SK-N-SH (cell line): ENCODE data around the gene BCAP31. TPM values are rescaled to one million over a fixed set of nuclear protein-coding genes. Genes with fewer than 3 reads are reported as not detected.

Experiments used
- CTCF ChIA-PET: fragments of 300-600, 350-600 bp; formaldehyde crosslinking; extraction: SDS; loops from one replicate; lab custom pipeline; 2021; lab: Yijun Ruan, JAX
- POLR2A ChIA-PET: fragments of 350-600 bp; sonication (Branson Sonifier 250); formaldehyde crosslinking; extraction: SDS; loops from one replicate; lab custom pipeline; 2020; ENCODE audit warnings: antibody characterized with exemption, inconsistent platforms; lab: Yijun Ruan, JAX
- DNase-seq: peaks from one replicate; pipeline ENCODE4 v3.0.0; 2012
- H2AFZ ChIP-seq: fragments of 200-600 bp; sonication (generic); 2 replicates; pipeline ENCODE4 v1.8.1; 2016; ENCODE audit warnings: antibody characterized with exemption, mild to moderate bottlenecking, low read depth
- H3F3A ChIP-seq: fragments of 200-600 bp; sonication (generic); replicated peaks from 2 replicates; pipeline ENCODE3; 2016; ENCODE audit warnings: antibody characterized with exemption, mild to moderate bottlenecking; ENCODE audit not compliant: insufficient read depth
- H3K27ac ChIP-seq, 2 experiments: fragments of 200-500 bp in 1 of 2; fragments of 200-600 bp in 1 of 2; sonication (Bioruptor generic) in 1 of 2; sonication (generic), shearing (Covaris generic) in 1 of 2; 2 replicates each; pipeline versions ENCODE4 v1.5.1 to v1.6.1; 2014 to 2016; ENCODE audit warnings: low read depth in 2 of 2, inconsistent platforms in 1 of 2, low read length in 1 of 2, mild to moderate bottlenecking in 1 of 2, mixed read lengths in 1 of 2
- H3K27me3 ChIP-seq: fragments of 200-600 bp; sonication (generic), shearing (Covaris generic); 2 replicates; pipeline ENCODE4 v1.6.1; 2016; ENCODE audit warnings: mixed run types; ENCODE audit not compliant: insufficient read depth
- H3K36me3 ChIP-seq, 2 experiments: fragments of 200-500 bp in 1 of 2; fragments of 200-600 bp in 1 of 2; sonication (Bioruptor generic) in 1 of 2; sonication (generic) in 1 of 2; replicated peaks in 1 of 2; 2 replicates each; pipeline versions ENCODE3 to v1.5.1; 2014 to 2016; ENCODE audit warnings: low read length in 1 of 2, mild to moderate bottlenecking in 1 of 2; ENCODE audit not compliant: insufficient read depth in 2 of 2, control insufficient read depth in 1 of 2
- H3K4me1 ChIP-seq, 2 experiments: fragments of 200-500 bp in 1 of 2; fragments of 200-600 bp in 1 of 2; sonication (Bioruptor generic) in 1 of 2; sonication (generic), shearing (Covaris generic) in 1 of 2; 2 replicates each; pipeline versions ENCODE4 v1.5.1 to v1.6.1; 2014 to 2016; ENCODE audit warnings: low read depth in 1 of 2, low read length in 1 of 2, mixed run types in 1 of 2; ENCODE audit not compliant: insufficient read depth in 2 of 2, control insufficient read depth in 1 of 2
- H3K4me2 ChIP-seq: fragments of 200-600 bp; sonication (generic), shearing (Covaris generic); 2 replicates; pipeline ENCODE4 v1.6.1; 2017; ENCODE audit warnings: mixed run types
- H3K4me3 ChIP-seq, 2 experiments: fragments of 200-500 bp in 1 of 2; fragments of 200-600 bp in 1 of 2; sonication (Bioruptor generic) in 1 of 2; sonication (generic), shearing (Covaris generic) in 1 of 2; 2 replicates each; pipeline versions ENCODE4 v1.5.1 to v1.8.1; 2014 to 2016; ENCODE audit warnings: low read depth in 2 of 2, inconsistent platforms in 1 of 2, low read length in 1 of 2, mild to moderate bottlenecking in 1 of 2, mixed read lengths in 1 of 2, moderate library complexity in 1 of 2
- H3K79me2 ChIP-seq: fragments of 200-600 bp; sonication (generic); 2 replicates; pipeline ENCODE4 v1.8.1; 2017; ENCODE audit warnings: mild to moderate bottlenecking; ENCODE audit not compliant: insufficient read depth
- H3K9ac ChIP-seq: fragments of 200-600 bp; sonication (generic); 2 replicates; pipeline ENCODE4 v1.6.1; 2017; ENCODE audit warnings: mixed run types
- H3K9me2 ChIP-seq: fragments of 200-600 bp; sonication (generic); 2 replicates; pipeline ENCODE4 v1.6.1; 2017; ENCODE audit warnings: mixed run types
- H3K9me3 ChIP-seq: fragments of 200-600 bp; sonication (generic); 2 replicates; pipeline ENCODE4 v1.6.1; 2017; ENCODE audit warnings: mixed run types, mild to moderate bottlenecking, moderate library complexity
- H4K20me1 ChIP-seq: fragments of 200-600 bp; sonication (generic); 2 replicates; pipeline ENCODE4 v1.6.1; 2017; ENCODE audit warnings: mild to moderate bottlenecking, mixed run types; ENCODE audit not compliant: insufficient read depth
- CTCF ChIP-seq: fragments of 200-600 bp; sonication (generic); IDR thresholded peaks from 2 replicates; pipeline ENCODE4 v1.6.1; 2017; ENCODE audit warnings: antibody characterized with exemption, mild to moderate bottlenecking, moderate library complexity
- FOXM1 ChIP-seq: IDR thresholded peaks from 2 replicates; pipeline ENCODE4 v1.4.0; 2012; ENCODE audit warnings: low read depth, mild to moderate bottlenecking
- GATA2 ChIP-seq: sonication (generic); formaldehyde crosslinking; IDR thresholded peaks from 2 replicates; pipeline ENCODE4 v1.5.0; 2020; ENCODE audit warnings: mild to moderate bottlenecking, missing genetic modification reagents
- IRF3 ChIP-seq: fragments of 150-350 bp; IDR thresholded peaks from 2 replicates; pipeline ENCODE4 v1.6.1; 2016; ENCODE audit warnings: mild to moderate bottlenecking, low read depth, low read length
- JUND ChIP-seq: IDR thresholded peaks from 2 replicates; pipeline ENCODE4 v1.4.0; 2012
- NFIC ChIP-seq: IDR thresholded peaks from 2 replicates; pipeline ENCODE4 v1.4.0; 2012; ENCODE audit warnings: borderline replicate concordance
- PBX3 ChIP-seq: IDR thresholded peaks from 2 replicates; pipeline ENCODE4; 2012
- POLR2AphosphoS5 ChIP-seq: IDR thresholded peaks from 2 replicates; pipeline ENCODE4 v1.6.1; 2012; ENCODE audit warnings: low read depth, low read length
- RFX5 ChIP-seq: IDR thresholded peaks from 2 replicates; pipeline ENCODE4 v1.6.1; 2012; ENCODE audit warnings: mild to moderate bottlenecking, improper control_type of control experiment, low read length
- SIN3A ChIP-seq: IDR thresholded peaks from 2 replicates; pipeline ENCODE4 v1.6.1; 2012; ENCODE audit warnings: low read depth, mild to moderate bottlenecking, low read length, moderate library complexity, borderline replicate concordance
- SMC3 ChIP-seq: IDR thresholded peaks from 2 replicates; pipeline ENCODE4 v1.6.1; 2012; ENCODE audit warnings: low read depth, low read length, improper control_type of control experiment
- TAF1 ChIP-seq: IDR thresholded peaks from 2 replicates; pipeline ENCODE4 v1.6.1; 2012; ENCODE audit warnings: low read depth, mild to moderate bottlenecking, low read length, moderate library complexity, borderline replicate concordance
- TEAD4 ChIP-seq: IDR thresholded peaks from 2 replicates; pipeline ENCODE4 v1.4.0; 2012; ENCODE audit warnings: mild to moderate bottlenecking, borderline replicate concordance; ENCODE audit not compliant: insufficient read depth
- USF2 ChIP-seq: fragments of 150-350 bp; IDR thresholded peaks from 2 replicates; pipeline ENCODE4 v1.6.1; 2017; ENCODE audit warnings: antibody characterized with exemption, low read length, low read depth, borderline replicate concordance
- ZBTB33 ChIP-seq: IDR thresholded peaks from 2 replicates; pipeline ENCODE4 v1.4.0; 2012; ENCODE audit warnings: low read depth, borderline replicate concordance
- WGBS: methylation state at CpG from one replicate; pipeline ENCODE4 v1.1.6; 2017; ENCODE audit warnings: low lambda C conversion rate; 5-methylcytosine and 5-hydroxymethylcytosine counted together
- polyA plus RNA-seq, 3 experiments: library from polyadenylated mRNA; depleted of rRNA; stranded (reverse); fragments of >200 nt; gene quantifications; 2 replicates each; pipeline ENCODE4 v1.2.3, GENCODE V29; 2012

The BCAP31 gene
- polyA plus RNA-seq, 1 of the 3 experiments (the other 2 are of a cell fraction) = 173 TPM

GRCh38 chrX:153755136-153755535 lies 30.9 kb upstream of the BCAP31 start:
- POLR2A ChIA-PET = interaction anchor here (0.7 kb wide), 2 partner anchors 10 to 56 kb away, joined by 3 read pairs; no protein-coding TSS in a partner anchor
- Histone ChIP-seq H3F3A (no peaks in the 10 kb centered on the region), H3K79me2 (no peaks in the 10 kb centered on the region), H3K36me3 (peaks cover 0 to 7% of the 10 kb centered on the region in 2 experiments), H3K9me3 (0 out of 2 replicates have a peak, but pooled peaks cover 6% of the 10 kb centered on the region), H3K9ac (no peak overlapping the region), H3K4me3 (no peak overlapping the region), H3K9me2 (no peaks in the 10 kb centered on the region), H2AFZ (no peak overlapping the region), H3K27me3 (peaks cover 4% of the 10 kb centered on the region; the same call in 1 of the 2 replicates), H4K20me1 (no peaks in the 10 kb centered on the region), H3K4me2 (no peak overlapping the region), H3K27ac (no peak overlapping the region), H3K4me1 (no peaks in the 10 kb centered on the region)
- TF ChIP-seq IRF3 = no peak
- no peak for DNase-seq
- CTCF ChIA-PET = interaction anchor here (0.6 to 3.4 kb wide), 5 partner anchors 9 to 673 kb away, joined by 3 to 21 read pairs (median 6); partner anchors contain the start of gene PLXNB3
- WGBS = 33% methylated on average over 1 of the region's 1 CpG

- WGBS = 51% methylated on average over 11 of the region's 12 CpGs
These were observed 26.1 kb upstream of the BCAP31 start for GRCh38 chrX:153750127-153750774.

More at GRCh38 chrX:153750127-153750774, 26.1 kb upstream of the BCAP31 start:
- H3K27ac ChIP-seq = no peak overlapping the region
- no peaks in the 10 kb centered on the region for H3K9me2 ChIP-seq
- no peaks in the 10 kb centered on the region for H3F3A ChIP-seq
- no peak overlapping the region for H3K4me3 ChIP-seq
- no peak overlapping the region for H3K4me2 ChIP-seq
- POLR2A ChIA-PET = no interaction called here
- no peak overlapping the region for H3K9ac ChIP-seq
- H3K79me2 ChIP-seq = no peaks in the 10 kb centered on the region
- H4K20me1 ChIP-seq = no peaks in the 10 kb centered on the region
- DNase-seq = no peak
- TF ChIP-seq GATA2 (CRISPR knock-in tag) = no peak
- TF ChIP-seq TAF1 = no peak
- no peak for TF ChIP-seq CTCF
- no peak for TF ChIP-seq IRF3
- no peak for TF ChIP-seq TEAD4
- no peak for TF ChIP-seq NFIC
- no peak for TF ChIP-seq FOXM1
- no peak for TF ChIP-seq PBX3
- TF ChIP-seq ZBTB33 = no peak
- no peak for TF ChIP-seq RFX5
- no peak for TF ChIP-seq SIN3A
- no peak for TF ChIP-seq SMC3
- TF ChIP-seq JUND = no peak
- no peak for TF ChIP-seq USF2
- no peak for TF ChIP-seq POLR2AphosphoS5
- H3K4me1 ChIP-seq = no peaks in the 10 kb centered on the region
- peaks cover 4% of the 10 kb centered on the region; the same call in 1 of the 2 replicates for H3K27me3 ChIP-seq
- no peak overlapping the region for H2AFZ ChIP-seq
- no peaks in the 10 kb centered on the region for H3K9me3 ChIP-seq
- CTCF ChIA-PET = no interaction called here
- no peaks in the 10 kb centered on the region for H3K36me3 ChIP-seq
